ENCODE data around the gene AREG. TPM values are rescaled to one million over a fixed set of nuclear protein-coding genes. Genes with fewer than 3 reads are reported as not detected.

AREG gene
- total and polyA plus RNA-seq, 7 donors = 1.1 to 31.9 (median 12.5) TPM

- TF ChIP-seq POLR2AphosphoS5 (IDR thresholded peaks at IDR 0.05) (no peak), POLR2A (IDR thresholded peaks at IDR 0.05) (no peak), EP300 (IDR thresholded peaks at IDR 0.05) (no peak)
- TF ChIP-seq, protein P1, sequence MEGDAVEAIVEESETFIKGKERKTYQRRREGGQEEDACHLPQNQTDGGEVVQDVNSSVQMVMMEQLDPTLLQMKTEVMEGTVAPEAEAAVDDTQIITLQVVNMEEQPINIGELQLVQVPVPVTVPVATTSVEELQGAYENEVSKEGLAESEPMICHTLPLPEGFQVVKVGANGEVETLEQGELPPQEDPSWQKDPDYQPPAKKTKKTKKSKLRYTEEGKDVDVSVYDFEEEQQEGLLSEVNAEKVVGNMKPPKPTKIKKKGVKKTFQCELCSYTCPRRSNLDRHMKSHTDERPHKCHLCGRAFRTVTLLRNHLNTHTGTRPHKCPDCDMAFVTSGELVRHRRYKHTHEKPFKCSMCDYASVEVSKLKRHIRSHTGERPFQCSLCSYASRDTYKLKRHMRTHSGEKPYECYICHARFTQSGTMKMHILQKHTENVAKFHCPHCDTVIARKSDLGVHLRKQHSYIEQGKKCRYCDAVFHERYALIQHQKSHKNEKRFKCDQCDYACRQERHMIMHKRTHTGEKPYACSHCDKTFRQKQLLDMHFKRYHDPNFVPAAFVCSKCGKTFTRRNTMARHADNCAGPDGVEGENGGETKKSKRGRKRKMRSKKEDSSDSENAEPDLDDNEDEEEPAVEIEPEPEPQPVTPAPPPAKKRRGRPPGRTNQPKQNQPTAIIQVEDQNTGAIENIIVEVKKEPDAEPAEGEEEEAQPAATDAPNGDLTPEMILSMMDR (IDR thresholded peaks at IDR 0.05) = no peak
- Histone ChIP-seq H3K4me1 (no peaks in the 10 kb centered on the region), H3K4me3 (no peak overlapping the region), H3K27me3 (no peaks in the 10 kb centered on the region), H3K36me3 (no peaks in the 10 kb centered on the region), H3K9me3 (peaks cover 0 to 3% (median 0%) of the 10 kb centered on the region in 4 donors), H3K27ac (no peak overlapping the region)
- intact Hi-C loops (cut with DNase I) = no loop called here
- 25 to 69% methylated on average over 1 of the region's 1 CpG for WGBS, 2 donors
- no peak for DNase-seq
Measured at GRCh38 chr4:74466242-74466641, 21.3 kb downstream of the AREG start.

- intact Hi-C loops (cut with DNase I) = no loop called here
Measured at GRCh38 chr4:74471264-74471663, 26.3 kb downstream of the AREG start.

DNA sequence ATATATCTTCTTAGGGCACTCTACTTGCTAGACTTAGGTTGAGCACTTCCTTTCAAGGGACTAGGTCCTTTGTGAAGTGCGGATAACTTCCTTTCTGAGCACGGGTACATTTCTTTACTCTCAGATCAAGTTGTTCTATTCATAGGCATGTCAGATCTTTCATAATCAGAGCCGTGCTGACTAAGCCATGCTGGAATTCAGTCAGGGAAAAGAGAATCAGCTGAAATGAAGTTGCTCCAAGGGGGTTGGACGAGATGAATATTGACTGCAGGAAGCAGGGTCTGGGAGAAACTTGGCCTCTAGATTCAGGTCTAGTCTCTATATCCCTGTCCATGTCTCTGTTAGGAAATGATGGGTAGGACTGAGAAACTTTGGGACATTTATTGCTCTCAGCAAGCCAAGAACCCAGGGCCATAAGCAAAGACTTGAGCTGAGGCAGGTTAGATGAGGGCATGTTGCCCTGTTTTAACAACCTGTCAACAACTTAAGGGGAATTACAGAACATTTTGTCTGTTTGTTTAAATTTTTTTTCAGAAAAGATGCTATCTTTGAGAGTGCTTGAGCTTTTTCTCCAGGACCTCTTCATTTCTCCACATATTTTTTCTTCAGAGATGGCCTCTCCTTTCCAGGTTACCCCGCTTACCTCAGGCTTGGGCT, 28.3 kb downstream of the AREG start:
- H3K9me3 ChIP-seq = no peaks in the 10 kb centered on the region
- no peak overlapping the region for H3K4me3 ChIP-seq
- peaks cover 0 to 27% (median 9%) of the 10 kb centered on the region in 4 donors for H3K4me1 ChIP-seq
- intact Hi-C loops (cut with DNase I) = no loop called here
- TF ChIP-seq POLR2AphosphoS5 (IDR thresholded peaks at IDR 0.05) = no peak
- TF ChIP-seq, protein P1 (IDR thresholded peaks at IDR 0.05) = no peak
- no peak for TF ChIP-seq POLR2A (IDR thresholded peaks at IDR 0.05)
- TF ChIP-seq EP300 (IDR thresholded peaks at IDR 0.05) = no peak
- no peaks in the 10 kb centered on the region for H3K27me3 ChIP-seq
- DNase-seq = no peak
- no peaks in the 10 kb centered on the region for H3K36me3 ChIP-seq
- whole genome bisulfite sequencing, 2 donors = 75 to 86% methylated on average over 5 of the region's 5 CpGs
- H3K27ac ChIP-seq = peak overlapping the region in 3 of 4 donors; percentile 20 to 64 (median 29)

More at GRCh38 chr4:74471264-74471663, 26.3 kb downstream of the AREG start:
- Histone ChIP-seq H3K36me3 (no peaks in the 10 kb centered on the region), H3K27ac (no peak overlapping the region), H3K4me1 (peaks cover 0 to 27% (median 9%) of the 10 kb centered on the region in 4 donors), H3K4me3 (no peak overlapping the region), H3K9me3 (no peaks in the 10 kb centered on the region), H3K27me3 (no peaks in the 10 kb centered on the region)
- DNase-seq = no peak
- TF ChIP-seq EP300 (IDR thresholded peaks at IDR 0.05) (no peak), POLR2AphosphoS5 (IDR thresholded peaks at IDR 0.05) (no peak), POLR2A (IDR thresholded peaks at IDR 0.05) (no peak)
- TF ChIP-seq, protein P1 (IDR thresholded peaks at IDR 0.05) = no peak
- WGBS, 2 donors = 57 to 81% methylated on average over 1 of the region's 1 CpG

DNA sequence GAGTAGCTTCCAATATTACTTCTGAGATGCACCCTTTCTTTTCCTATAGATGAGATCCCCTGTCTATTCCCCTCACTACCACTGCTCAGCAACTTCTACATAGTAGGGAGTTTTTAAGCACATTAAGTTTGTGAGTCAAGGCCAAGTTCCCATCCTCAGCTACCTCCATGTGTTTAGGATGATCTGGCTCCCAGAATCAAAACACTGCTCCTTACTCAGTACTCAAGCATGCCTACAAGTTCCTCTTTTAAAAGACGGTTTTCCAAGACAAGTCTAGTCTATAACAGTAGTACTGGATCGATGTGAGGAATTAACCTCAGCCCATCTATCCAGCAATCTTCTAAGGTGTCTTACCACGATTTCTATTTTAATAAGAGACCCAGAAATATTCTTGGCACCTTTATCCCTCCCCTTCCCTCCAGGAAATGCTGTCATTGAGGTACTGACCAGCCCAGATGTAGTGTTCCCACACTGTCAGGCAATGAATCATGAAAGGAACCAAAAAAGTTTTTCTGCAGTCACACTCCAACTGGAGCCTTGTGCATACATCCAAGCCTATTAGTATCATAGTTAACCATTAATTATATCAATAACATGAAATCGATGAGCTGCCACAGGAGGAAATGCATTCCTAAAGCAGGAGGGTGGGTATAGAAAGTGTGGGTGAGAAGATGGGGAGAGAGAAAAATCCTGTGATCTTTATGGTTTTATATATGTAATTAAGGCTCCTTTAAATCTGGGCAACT, 29.6 kb downstream of the AREG start:
- H3K27ac ChIP-seq = peak overlapping the region in 2 of 4 donors; percentile 26 to 30
- H3K36me3 ChIP-seq = no peaks in the 10 kb centered on the region
- no peak for DNase-seq
- no peaks in the 10 kb centered on the region for H3K27me3 ChIP-seq
- WGBS, 2 donors = 17 to 59% methylated on average over 4 of the region's 4 CpGs
- intact Hi-C loops (cut with DNase I) = no loop called here
- TF ChIP-seq POLR2AphosphoS5 (IDR thresholded peaks at IDR 0.05) (no peak), EP300 (IDR thresholded peaks at IDR 0.05) (no peak), POLR2A (IDR thresholded peaks at IDR 0.05) (no peak)
- TF ChIP-seq, protein P1 (IDR thresholded peaks at IDR 0.05) = no peak
- H3K9me3 ChIP-seq = no peaks in the 10 kb centered on the region
- H3K4me1 ChIP-seq = peaks cover 0 to 27% (median 9%) of the 10 kb centered on the region in 4 donors
- no peak overlapping the region for H3K4me3 ChIP-seq
